ENCODE data around the gene CDH13. TPM values are rescaled to one million over a fixed set of nuclear protein-coding genes. Genes with fewer than 3 reads are reported as not detected.
A peak's percentile ranks its signal among the peaks of the same experiment; 100 is the strongest.

Gene CDH13
- total and polyA plus RNA-seq, 2 donors (not counting 1 experiment from before 2014, with no cell fraction given), result 27.6 to 96.7 TPM

GRCh38 chr16:82834151-82834815 lies 207.5 kb downstream of the CDH13 start:
- H3K4me1 ChIP-seq (ENCODE audit: control insufficient read depth, extremely low read depth, insufficient read depth, low read length), result no peaks in the 10 kb centered on the region
- TF ChIP-seq CTCF (conservative IDR thresholded peaks at IDR 0.05 in 1 of 2, IDR thresholded peaks at IDR 0.05 in 1 of 2; ENCODE audit: low read depth in 1 of 2, low read length in 2 of 2), result no peak
- TF ChIP-seq EZH2 (IDR thresholded peaks at IDR 0.05; ENCODE audit: low read length, missing control alignments), result no peak

GRCh38 chr16:82835487-82836155 lies 208.9 kb downstream of the CDH13 start:
- TF ChIP-seq CTCF (conservative IDR thresholded peaks at IDR 0.05 in 1 of 2, IDR thresholded peaks at IDR 0.05 in 1 of 2; ENCODE audit: low read depth in 1 of 2, low read length in 2 of 2) (no peak), EZH2 (IDR thresholded peaks at IDR 0.05; ENCODE audit: low read length, missing control alignments) (no peak)
- H3K9me3 ChIP-seq (ENCODE audit: control insufficient read depth, insufficient read depth, low read depth, low read length), result no peaks in the 10 kb centered on the region
- no peaks in the 10 kb centered on the region for H3K4me1 ChIP-seq (ENCODE audit: control insufficient read depth, extremely low read depth, insufficient read depth, low read length)
- DNase-seq (ENCODE audit: low read depth in 2 of 2), result peak in 1 of 2 donors; percentile 19
- no peaks in the 10 kb centered on the region for H3K27me3 ChIP-seq (ENCODE audit: control insufficient read depth, insufficient read depth, low read length)
- no peak overlapping the region for H3K27ac ChIP-seq (ENCODE audit: insufficient read depth, low read length)
- H3K4me3 ChIP-seq (replicated peaks in 1 of 4; ENCODE audit: control extremely low read depth in 1 of 4, insufficient read depth in 1 of 4, low read depth in 3 of 4, low read length in 4 of 4), result no peak overlapping the region
- H3K79me2 ChIP-seq (ENCODE audit: control insufficient read depth, insufficient read depth, low read length), result no peaks in the 10 kb centered on the region
- no peak overlapping the region for H2AFZ ChIP-seq (ENCODE audit: low read length)
- no peak overlapping the region for H3K4me2 ChIP-seq (ENCODE audit: extremely low read depth, insufficient read depth, low read length)
- no peaks in the 10 kb centered on the region for H3K36me3 ChIP-seq (ENCODE audit: control insufficient read depth, insufficient read depth, low read length)
- no peak overlapping the region for H3K9ac ChIP-seq (ENCODE audit: insufficient read depth, low read length)
- no peaks in the 10 kb centered on the region for H4K20me1 ChIP-seq (ENCODE audit: control insufficient read depth, extremely low read depth, insufficient read depth, low read length)

More at GRCh38 chr16:82834151-82834815, 207.5 kb downstream of the CDH13 start:
- Histone ChIP-seq H3K4me2 (ENCODE audit: extremely low read depth, insufficient read depth, low read length) (no peak overlapping the region), H2AFZ (ENCODE audit: low read length) (no peak overlapping the region), H3K9ac (ENCODE audit: insufficient read depth, low read length) (no peak overlapping the region), H3K4me3 (replicated peaks in 1 of 4; ENCODE audit: control extremely low read depth in 1 of 4, insufficient read depth in 1 of 4, low read depth in 3 of 4, low read length in 4 of 4) (no peak overlapping the region), H4K20me1 (ENCODE audit: control insufficient read depth, extremely low read depth, insufficient read depth, low read length) (no peaks in the 10 kb centered on the region), H3K36me3 (ENCODE audit: control insufficient read depth, insufficient read depth, low read length) (no peaks in the 10 kb centered on the region), H3K79me2 (ENCODE audit: control insufficient read depth, insufficient read depth, low read length) (no peaks in the 10 kb centered on the region), H3K27me3 (ENCODE audit: control insufficient read depth, insufficient read depth, low read length) (no peaks in the 10 kb centered on the region), H3K27ac (ENCODE audit: insufficient read depth, low read length) (no peak overlapping the region), H3K9me3 (ENCODE audit: control insufficient read depth, insufficient read depth, low read depth, low read length) (no peaks in the 10 kb centered on the region)
- peak in 1 of 2 donors; percentile 51 for DNase-seq (ENCODE audit: low read depth in 2 of 2)

GRCh38 chr16:82841108-82841507 lies 214.3 kb downstream of the CDH13 start:
- H3K27me3 ChIP-seq (ENCODE audit: control insufficient read depth, insufficient read depth, low read length), result no peaks in the 10 kb centered on the region
- no peak overlapping the region for H3K9ac ChIP-seq (ENCODE audit: insufficient read depth, low read length)
- H3K4me1 ChIP-seq (ENCODE audit: control insufficient read depth, extremely low read depth, insufficient read depth, low read length), result no peaks in the 10 kb centered on the region
- no peak for DNase-seq (ENCODE audit: low read depth in 2 of 2)
- TF ChIP-seq EZH2 (IDR thresholded peaks at IDR 0.05; ENCODE audit: low read length, missing control alignments) (no peak), CTCF (conservative IDR thresholded peaks at IDR 0.05 in 1 of 2, IDR thresholded peaks at IDR 0.05 in 1 of 2; ENCODE audit: low read depth in 1 of 2, low read length in 2 of 2) (no peak)
- no peaks in the 10 kb centered on the region for H3K9me3 ChIP-seq (ENCODE audit: control insufficient read depth, insufficient read depth, low read depth, low read length)
- no peak overlapping the region for H2AFZ ChIP-seq (ENCODE audit: low read length)
- no peak overlapping the region for H3K27ac ChIP-seq (ENCODE audit: insufficient read depth, low read length)
- H4K20me1 ChIP-seq (ENCODE audit: control insufficient read depth, extremely low read depth, insufficient read depth, low read length), result no peaks in the 10 kb centered on the region
- H3K4me3 ChIP-seq (replicated peaks in 1 of 4; ENCODE audit: control extremely low read depth in 1 of 4, insufficient read depth in 1 of 4, low read depth in 3 of 4, low read length in 4 of 4), result no peak overlapping the region
- no peaks in the 10 kb centered on the region for H3K79me2 ChIP-seq (ENCODE audit: control insufficient read depth, insufficient read depth, low read length)
- no peaks in the 10 kb centered on the region for H3K36me3 ChIP-seq (ENCODE audit: control insufficient read depth, insufficient read depth, low read length)
- no peak overlapping the region for H3K4me2 ChIP-seq (ENCODE audit: extremely low read depth, insufficient read depth, low read length)

Measured in fibroblast of lung (primary cell).